ENCODE data around the gene HOXA4. TPM values are rescaled to one million over a fixed set of nuclear protein-coding genes. Genes with fewer than 3 reads are reported as not detected.

HOXA4 gene
- total RNA-seq (10 to 100 TPM in 1 of 9 donors, 1 to 10 TPM in 8; 3.3 to 10.9 (median 5.1) TPM), polyA plus RNA-seq (10 to 100 TPM in 2 of 3 donors, 1 to 10 TPM in 1; 9.3 to 12.6 (median 11.3) TPM)
- long read RNA-seq, donor 1, transcript HOXA4-204 (2 exons, 1,728 nt), result major isoform, 6 of 6 reads
- long read RNA-seq, donor 1, partial matches to known transcripts, result 0 of 6 reads
- long read RNA-seq, donor 1, other reads (novel, unspliced or antisense), result 0 of 6 reads
- long read RNA-seq, donor 2, partial matches to known transcripts, result 0 of 4 reads
- long read RNA-seq, donor 2, other reads (novel, unspliced or antisense), result 0 of 4 reads
- long read RNA-seq, donor 3, transcript HOXA4-204 (2 exons, 1,728 nt), result major isoform, 6 of 6 reads
- long read RNA-seq, donor 3, partial matches to known transcripts, result 0 of 6 reads
- long read RNA-seq, donor 3, other reads (novel, unspliced or antisense), result 0 of 6 reads
- long read RNA-seq, donor 4, partial matches to known transcripts, result 1 of 1 reads
- long read RNA-seq, donor 4, other reads (novel, unspliced or antisense), result 0 of 1 reads
- long read RNA-seq, donor 5, transcript HOXA4-204 (2 exons, 1,728 nt), result major isoform, 8 of 8 reads
- long read RNA-seq, donor 5, partial matches to known transcripts, result 0 of 8 reads
- long read RNA-seq, donor 5, other reads (novel, unspliced or antisense), result 0 of 8 reads
- long read RNA-seq, donor 6, partial matches to known transcripts, result 0 of 1 reads
- long read RNA-seq, donor 6, other reads (novel, unspliced or antisense), result 0 of 1 reads
- long read RNA-seq, donor 7, transcript HOXA4-204 (2 exons, 1,728 nt), result major isoform, 5 of 5 reads
- long read RNA-seq, donor 7, partial matches to known transcripts, result 0 of 5 reads
- long read RNA-seq, donor 7, other reads (novel, unspliced or antisense), result 0 of 5 reads
- long read RNA-seq, donor 8, transcript HOXA4-204 (2 exons, 1,728 nt), result major isoform, 9 of 9 reads
- long read RNA-seq, donor 8, partial matches to known transcripts, result 0 of 9 reads
- long read RNA-seq, donor 8, other reads (novel, unspliced or antisense), result 0 of 9 reads
- long read RNA-seq, donor 9, partial matches to known transcripts, result 0 of 4 reads
- long read RNA-seq, donor 9, other reads (novel, unspliced or antisense), result 0 of 4 reads
- long read RNA-seq, donor 10, partial matches to known transcripts, result 0 of 2 reads
- long read RNA-seq, donor 10, other reads (novel, unspliced or antisense), result 0 of 2 reads

DNA sequence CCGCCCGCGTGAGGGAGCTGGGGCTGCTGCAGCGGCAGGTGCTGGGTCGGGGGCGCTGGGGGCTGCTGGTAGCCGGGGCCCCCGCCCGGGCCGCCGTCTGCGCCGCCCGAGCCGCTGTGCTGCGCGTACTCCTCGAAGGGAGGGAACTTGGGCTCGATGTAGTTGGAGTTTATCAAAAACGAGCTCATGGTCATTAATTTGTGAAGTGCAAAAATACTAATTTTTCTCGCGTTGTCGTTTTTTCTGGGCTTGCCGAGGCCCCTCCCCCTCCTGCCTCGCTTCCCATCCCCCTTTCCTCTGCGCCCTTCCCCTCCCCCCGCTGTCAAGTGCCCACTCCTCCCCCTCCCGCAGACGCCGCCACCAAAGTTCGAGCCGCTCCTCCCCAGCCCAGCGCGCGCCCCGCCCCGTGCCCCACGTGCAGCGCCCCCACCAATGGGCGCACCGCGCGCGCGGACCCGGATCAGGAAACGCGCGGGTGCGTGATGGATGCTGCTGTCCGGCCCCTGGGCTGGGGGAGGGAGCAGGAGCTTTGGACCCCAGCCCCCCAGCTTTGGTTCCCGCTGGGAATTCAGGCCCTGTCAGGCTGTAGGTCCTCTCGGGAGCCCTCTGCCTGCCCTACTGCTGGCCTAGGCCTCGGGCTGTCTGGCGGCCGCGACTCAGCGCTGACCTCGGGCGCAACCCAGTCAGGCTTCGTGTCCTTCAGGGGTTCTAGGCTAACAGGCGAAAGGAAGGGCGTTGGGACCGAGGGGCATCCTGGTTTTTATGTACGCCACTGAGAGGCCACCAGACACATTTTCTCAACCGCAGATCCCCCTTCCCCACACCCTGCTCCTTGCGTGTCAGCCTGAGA is at the start of gene HOXA4:
Gene HOXA4 (minus strand): TSS at position 218 of the 850 bp plus-strand sequence. CDS start 24 bp downstream, at position 194.
- peak within 1 kb of the TSS; percentile 60 to 98 (median 87) for H3K27ac ChIP-seq
- 3 to 9% (median 7%) methylated on average over 14 to 67 of the region's 67 CpGs for WGBS, 4 donors
- peak within 1 kb of the TSS; percentile 1 to 96 (median 60) for H3K4me3 ChIP-seq
- peaks cover 8 to 54% of the 10 kb centered on the region in 2 donors for H3K4me1 ChIP-seq (replicated peaks in 1 of 2)
- TF ChIP-seq POLR2A (IDR thresholded peaks at IDR 0.05), result peak; percentile 58 to 69
- TF ChIP-seq, protein P1, sequence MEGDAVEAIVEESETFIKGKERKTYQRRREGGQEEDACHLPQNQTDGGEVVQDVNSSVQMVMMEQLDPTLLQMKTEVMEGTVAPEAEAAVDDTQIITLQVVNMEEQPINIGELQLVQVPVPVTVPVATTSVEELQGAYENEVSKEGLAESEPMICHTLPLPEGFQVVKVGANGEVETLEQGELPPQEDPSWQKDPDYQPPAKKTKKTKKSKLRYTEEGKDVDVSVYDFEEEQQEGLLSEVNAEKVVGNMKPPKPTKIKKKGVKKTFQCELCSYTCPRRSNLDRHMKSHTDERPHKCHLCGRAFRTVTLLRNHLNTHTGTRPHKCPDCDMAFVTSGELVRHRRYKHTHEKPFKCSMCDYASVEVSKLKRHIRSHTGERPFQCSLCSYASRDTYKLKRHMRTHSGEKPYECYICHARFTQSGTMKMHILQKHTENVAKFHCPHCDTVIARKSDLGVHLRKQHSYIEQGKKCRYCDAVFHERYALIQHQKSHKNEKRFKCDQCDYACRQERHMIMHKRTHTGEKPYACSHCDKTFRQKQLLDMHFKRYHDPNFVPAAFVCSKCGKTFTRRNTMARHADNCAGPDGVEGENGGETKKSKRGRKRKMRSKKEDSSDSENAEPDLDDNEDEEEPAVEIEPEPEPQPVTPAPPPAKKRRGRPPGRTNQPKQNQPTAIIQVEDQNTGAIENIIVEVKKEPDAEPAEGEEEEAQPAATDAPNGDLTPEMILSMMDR (IDR thresholded peaks at IDR 0.05), result peak in 1 of 6 experiments; percentile 4
- intact Hi-C loops (cut with DNase I), result no loop called here
- peak; percentile 95 to 97 (median 96) for DNase-seq
- no peaks in the 10 kb centered on the region for H3K9me3 ChIP-seq (replicated peaks in 1 of 3)
- no peaks in the 10 kb centered on the region for H3K27me3 ChIP-seq
- H3K36me3 ChIP-seq (replicated peaks in 1 of 2), result no peaks in the 10 kb centered on the region

GRCh38 chr7:27179503-27180430 is 49.2 kb upstream of the HOXA4 start:
- Histone ChIP-seq H3K27me3 (peaks cover 73% of the 10 kb centered on the region), H3K4me1 (replicated peaks in 1 of 2) (peaks cover 16 to 18% of the 10 kb centered on the region in 2 donors), H3K4me3 (no peak overlapping the region), H3K27ac (no peak overlapping the region), H3K9me3 (replicated peaks in 1 of 3) (no peaks in the 10 kb centered on the region), H3K36me3 (replicated peaks in 1 of 2) (no peaks in the 10 kb centered on the region)
- TF ChIP-seq, protein P1 (IDR thresholded peaks at IDR 0.05), result peak; percentile 55 to 84 (median 68)
- TF ChIP-seq POLR2A (IDR thresholded peaks at IDR 0.05), result no peak
- WGBS, 4 donors, result 18 to 21% (median 19%) methylated on average over 50 to 56 of the region's 56 CpGs
- intact Hi-C loops (cut with DNase I), result loop anchor here in 1 of 2 donors (10.0 kb wide), 1 partner anchor 1305 kb away; no protein-coding TSS in a partner anchor
- DNase-seq, result peak in 6 of 7 donors; percentile 53 to 75 (median 71)

DNA sequence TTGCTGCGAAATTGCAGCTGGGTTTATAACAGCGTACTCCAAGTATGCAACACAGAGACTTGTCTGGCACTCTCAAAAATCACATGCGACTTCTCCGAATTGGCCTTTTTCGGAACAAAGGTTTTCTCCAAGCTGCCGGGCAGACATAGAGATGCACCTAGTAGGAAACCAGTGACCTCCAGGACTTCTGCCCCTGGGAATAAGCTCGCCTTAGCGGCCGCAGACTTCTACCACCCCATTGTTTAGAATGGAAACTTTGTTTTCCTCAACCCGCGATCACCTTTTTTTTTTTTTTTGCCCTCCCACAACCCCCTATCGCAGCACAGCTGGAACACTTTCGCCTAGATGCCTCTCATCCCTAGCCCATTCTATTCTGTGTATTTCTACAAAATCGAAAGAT is 48.5 kb upstream of the HOXA4 start:
- H3K36me3 ChIP-seq (replicated peaks in 1 of 2), result no peaks in the 10 kb centered on the region
- no peak overlapping the region for H3K27ac ChIP-seq
- H3K4me3 ChIP-seq, result no peak overlapping the region
- peak in 1 of 7 donors; percentile 39 for DNase-seq
- H3K27me3 ChIP-seq, result peaks cover 73% of the 10 kb centered on the region
- no peak for TF ChIP-seq POLR2A (IDR thresholded peaks at IDR 0.05)
- TF ChIP-seq, protein P1 (IDR thresholded peaks at IDR 0.05), result no peak
- H3K9me3 ChIP-seq (replicated peaks in 1 of 3), result no peaks in the 10 kb centered on the region
- H3K4me1 ChIP-seq (replicated peaks in 1 of 2), result peaks cover 13 to 15% of the 10 kb centered on the region in 2 donors
- intact Hi-C loops (cut with DNase I), result no loop called here
- 66 to 74% (median 70%) methylated on average over 14 of the region's 14 CpGs for WGBS, 4 donors
